Measurements from ENCODE around the gene FUBP3. TPM values are rescaled to one million over a fixed set of nuclear protein-coding genes. Genes with fewer than 3 reads are reported as not detected.

The FUBP3 gene
- total RNA-seq, 1 experiment from 2014 or later = 78.6 TPM

DNA sequence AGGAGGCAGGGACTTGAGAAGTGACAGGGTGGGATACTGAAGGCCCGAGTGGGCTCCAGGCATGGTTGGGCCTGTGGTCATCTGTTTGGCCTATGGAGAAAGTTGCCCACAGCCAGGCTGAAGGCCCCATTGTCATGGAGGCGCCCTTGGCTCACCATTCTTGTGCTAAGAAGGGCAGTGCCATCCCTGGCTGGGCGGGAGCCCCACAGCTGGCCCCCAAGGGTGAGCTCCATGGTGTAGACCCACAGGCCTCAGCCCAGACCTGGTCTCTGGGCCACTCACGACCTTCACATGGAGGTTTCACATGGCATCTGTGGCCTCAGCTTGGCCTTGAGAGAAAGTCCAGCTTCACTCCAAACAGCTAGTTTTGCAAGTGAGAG, 50.7 kb downstream of the FUBP3 start:
- Histone ChIP-seq H2AFZ (ENCODE audit: low read length) (no peak overlapping the region), H4K91ac (ENCODE audit: insufficient read length, low read depth, low read length) (no peak overlapping the region), H4K8ac (replicated peaks; ENCODE audit: insufficient read length, low read depth, low read length) (no peak overlapping the region), H3K79me1 (ENCODE audit: insufficient read depth, low read depth, low read length, poor library complexity, severe bottlenecking) (no peaks in the 10 kb centered on the region), H3K14ac (ENCODE audit: insufficient read depth, low read length) (no peak overlapping the region), H2BK5ac (ENCODE audit: insufficient read length, low read length) (no peak overlapping the region), H4K5ac (ENCODE audit: insufficient read length, low read depth, low read length) (no peak overlapping the region), H3K4me1 (ENCODE audit: insufficient read depth, low read length) (peaks cover 4% of the 10 kb centered on the region; the same call in 1 of the 2 replicates), H2BK120ac (ENCODE audit: low read depth, low read length, poor library complexity, severe bottlenecking) (no peak overlapping the region), H3K9ac (ENCODE audit: extremely low read depth, insufficient read length, low read length) (no peak overlapping the region), H3K23ac (ENCODE audit: insufficient read length, low read depth, low read length) (no peak overlapping the region), H3T11ph (ENCODE audit: low read length) (no peak overlapping the region), H3K4me2 (ENCODE audit: insufficient read depth, insufficient read length, low read length) (no peak overlapping the region), H3K27ac (ENCODE audit: insufficient read length, low read depth, low read length) (no peak overlapping the region), H4K20me1 (ENCODE audit: control insufficient read depth, insufficient read depth, insufficient read length) (no peaks in the 10 kb centered on the region), H2BK20ac (ENCODE audit: low read depth, low read length, poor library complexity, severe bottlenecking) (no peak overlapping the region), H3K27me3 (ENCODE audit: insufficient read depth, low read length) (no peaks in the 10 kb centered on the region), H3K9me3 (ENCODE audit: control insufficient read depth, low read depth, low read length) (no peaks in the 10 kb centered on the region), H3K79me2 (ENCODE audit: insufficient read depth, low read length) (no peaks in the 10 kb centered on the region), H3K56ac (ENCODE audit: insufficient read length, low read depth, low read length) (no peak overlapping the region), H2BK15ac (ENCODE audit: low read depth, low read length) (no peak overlapping the region), H2AK5ac (ENCODE audit: insufficient read length, low read length) (no peak overlapping the region), H3K4ac (ENCODE audit: low read depth, low read length) (no peak overlapping the region), H3K23me2 (ENCODE audit: insufficient read length, low read depth, low read length, poor library complexity, severe bottlenecking) (no peaks in the 10 kb centered on the region), H2BK12ac (ENCODE audit: insufficient read length, low read depth, low read length) (no peak overlapping the region), H3K18ac (ENCODE audit: insufficient read length, low read depth, low read length) (no peak overlapping the region)
- WGBS (ENCODE audit: extremely low coverage, insufficient read length, low lambda C conversion rate) = no CpG with 5 or more reads among the region's 4 CpGs
- DNase-seq = no peak
- peaks cover 40 to 74% (median 68%) of the 10 kb centered on the region in 3 experiments; a peak in 6 of 7 replicates for H3K36me3 Mint-ChIP-seq (ENCODE audit: insufficient read depth in 1 of 3, low read depth in 3 of 3)
- H3K4me1 Mint-ChIP-seq = peaks cover 30 to 41% of the 10 kb centered on the region in 2 experiments
- H3K27ac Mint-ChIP-seq = peak overlapping the region; percentile 84 to 99 (median 95); a peak in 6 of 7 replicates
- peak overlapping the region in 1 of 2 experiments; percentile 29; a peak in 2 of 5 replicates for H3K4me3 Mint-ChIP-seq
- TF ChIP-seq, protein P1, sequence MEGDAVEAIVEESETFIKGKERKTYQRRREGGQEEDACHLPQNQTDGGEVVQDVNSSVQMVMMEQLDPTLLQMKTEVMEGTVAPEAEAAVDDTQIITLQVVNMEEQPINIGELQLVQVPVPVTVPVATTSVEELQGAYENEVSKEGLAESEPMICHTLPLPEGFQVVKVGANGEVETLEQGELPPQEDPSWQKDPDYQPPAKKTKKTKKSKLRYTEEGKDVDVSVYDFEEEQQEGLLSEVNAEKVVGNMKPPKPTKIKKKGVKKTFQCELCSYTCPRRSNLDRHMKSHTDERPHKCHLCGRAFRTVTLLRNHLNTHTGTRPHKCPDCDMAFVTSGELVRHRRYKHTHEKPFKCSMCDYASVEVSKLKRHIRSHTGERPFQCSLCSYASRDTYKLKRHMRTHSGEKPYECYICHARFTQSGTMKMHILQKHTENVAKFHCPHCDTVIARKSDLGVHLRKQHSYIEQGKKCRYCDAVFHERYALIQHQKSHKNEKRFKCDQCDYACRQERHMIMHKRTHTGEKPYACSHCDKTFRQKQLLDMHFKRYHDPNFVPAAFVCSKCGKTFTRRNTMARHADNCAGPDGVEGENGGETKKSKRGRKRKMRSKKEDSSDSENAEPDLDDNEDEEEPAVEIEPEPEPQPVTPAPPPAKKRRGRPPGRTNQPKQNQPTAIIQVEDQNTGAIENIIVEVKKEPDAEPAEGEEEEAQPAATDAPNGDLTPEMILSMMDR (conservative IDR thresholded peaks at IDR 0.05) = no peak
- H3K9me3 Mint-ChIP-seq = no peaks in the 10 kb centered on the region; a peak in 1 of 5 replicates
- H3K27me3 Mint-ChIP-seq (ENCODE audit: low read depth) = no peaks in the 10 kb centered on the region; the same call in 1 of the 2 replicates

All from H9 (cell line).